ENCODE measurements around the gene KRT1.

DNA sequence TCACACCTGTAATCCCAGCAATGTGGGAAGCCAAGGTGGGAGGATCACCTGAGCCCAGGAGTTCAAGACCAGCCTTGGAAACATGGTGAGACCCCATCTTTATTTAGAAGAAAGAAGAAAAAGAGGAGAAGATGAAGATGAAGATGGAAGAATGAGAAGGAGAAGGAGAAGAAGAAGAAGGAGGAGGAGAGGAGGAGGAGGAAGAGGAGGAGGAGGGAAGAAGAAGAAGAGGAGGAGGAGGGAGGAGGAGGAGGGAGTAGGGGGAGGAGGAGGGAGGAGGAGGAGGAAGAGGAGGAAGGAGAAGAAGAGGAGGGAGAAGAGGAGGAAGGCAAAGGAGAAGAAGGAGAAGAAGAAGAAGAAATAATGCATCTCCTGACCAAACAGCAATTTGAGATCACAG lies 9.0 kb upstream of the KRT1 start:
- TF ChIP-seq GATA3 (IDR thresholded peaks at IDR 0.05; ENCODE audit: low read depth, low read length): no peak
- no peak for TF ChIP-seq GATA2 (IDR thresholded peaks at IDR 0.05; ENCODE audit: low read depth, low read length)
